ENCODE measurements around the gene RPRD1B.

Gene RPRD1B

GRCh38 chr20:38036366-38036765 lies 2.8 kb downstream of the RPRD1B start:
- no peak for DNase-seq (ENCODE audit: low spot score)

GRCh38 chr20:38040276-38040675 lies 6.7 kb downstream of the RPRD1B start:
- no peak for DNase-seq (ENCODE audit: low spot score)

- no peak for DNase-seq (ENCODE audit: low spot score)
Observed at GRCh38 chr20:38043512-38044300, 10.2 kb downstream of the RPRD1B start.

DNA sequence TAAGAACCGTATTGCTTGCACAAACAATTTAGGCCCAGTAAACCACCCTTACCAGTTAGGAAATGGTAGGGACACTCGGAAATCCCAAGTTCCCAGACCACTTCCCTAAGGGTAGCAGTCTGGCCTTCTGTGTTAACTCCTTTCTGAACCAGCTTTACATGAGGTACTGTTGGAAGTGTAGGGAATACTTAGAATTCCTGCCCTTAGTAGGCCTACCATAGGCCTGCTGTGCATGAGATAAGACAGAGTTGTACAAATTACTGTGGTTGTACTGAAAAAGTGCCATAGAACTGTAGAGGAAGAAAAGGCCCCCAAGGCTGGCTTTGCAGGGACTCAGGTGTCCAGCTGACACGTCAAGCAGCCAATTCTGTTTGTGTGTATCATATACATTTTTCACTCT lies 11.1 kb downstream of the RPRD1B start:
- no peak for DNase-seq (ENCODE audit: low spot score)

GRCh38 chr20:38046572-38046971 lies 13.0 kb downstream of the RPRD1B start:
- no peak for DNase-seq (ENCODE audit: low spot score)

DNA sequence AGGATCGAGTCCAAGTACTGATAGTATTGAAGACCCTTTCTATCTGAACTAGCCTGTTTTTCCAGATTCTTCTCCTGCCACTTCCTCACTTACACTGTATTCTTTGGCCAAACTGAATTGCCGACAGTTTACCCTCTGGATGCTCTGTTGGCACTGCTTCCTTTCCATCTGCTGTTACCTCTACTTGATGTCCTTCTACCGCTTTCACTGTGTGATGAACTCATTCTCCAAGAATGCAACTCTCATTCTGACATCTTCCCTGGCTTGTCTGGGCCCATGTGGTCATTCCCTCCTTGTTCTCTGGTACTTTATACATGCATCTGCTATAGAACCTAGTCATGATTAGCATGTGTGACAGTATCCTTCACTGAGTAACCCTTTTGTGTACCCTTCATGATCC lies 16.3 kb downstream of the RPRD1B start:
- no peak for DNase-seq (ENCODE audit: low spot score)

DNA sequence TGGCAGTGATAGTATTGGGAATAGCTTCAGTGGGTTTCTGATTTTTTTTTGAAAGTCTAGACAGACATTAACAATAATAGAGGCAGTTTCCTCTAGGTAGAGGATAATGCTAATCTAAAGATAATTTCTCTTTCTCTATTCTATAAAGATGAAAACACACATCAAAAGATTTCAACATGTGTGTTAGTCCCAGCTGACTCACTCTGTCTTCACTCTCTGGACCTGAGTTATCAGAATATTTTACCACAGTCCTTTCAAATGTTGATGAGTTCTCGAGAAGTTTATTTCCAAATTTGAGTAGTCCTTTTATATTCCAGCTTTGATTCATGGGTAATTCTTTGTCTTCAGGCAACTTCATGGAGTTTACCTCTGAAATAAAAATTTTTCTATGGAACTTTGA lies 17.1 kb downstream of the RPRD1B start:
- no peak for DNase-seq (ENCODE audit: low spot score)

- no peak for DNase-seq (ENCODE audit: low spot score)
Observed at GRCh38 chr20:38052870-38053269, 19.3 kb downstream of the RPRD1B start.

DNA sequence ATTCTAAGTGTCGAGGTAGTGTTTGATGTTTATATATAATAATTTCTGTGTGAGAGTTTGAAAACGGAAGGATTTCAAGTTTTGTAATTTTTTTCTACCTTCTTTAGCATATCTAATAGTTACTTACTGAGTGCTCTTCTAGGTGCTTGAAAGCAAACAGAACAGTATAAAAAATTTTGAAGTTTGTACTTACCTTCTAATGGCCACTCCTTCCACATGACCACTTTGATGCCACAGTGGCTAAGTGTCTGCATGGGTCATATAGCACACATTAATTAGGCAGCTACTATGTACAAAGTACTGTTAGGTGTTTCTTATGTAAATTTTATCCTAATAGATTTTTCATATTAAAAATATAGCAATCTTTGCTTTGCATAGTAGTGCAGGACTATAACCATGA lies 21.1 kb downstream of the RPRD1B start:
- DNase-seq (ENCODE audit: low spot score), result no peak

DNA sequence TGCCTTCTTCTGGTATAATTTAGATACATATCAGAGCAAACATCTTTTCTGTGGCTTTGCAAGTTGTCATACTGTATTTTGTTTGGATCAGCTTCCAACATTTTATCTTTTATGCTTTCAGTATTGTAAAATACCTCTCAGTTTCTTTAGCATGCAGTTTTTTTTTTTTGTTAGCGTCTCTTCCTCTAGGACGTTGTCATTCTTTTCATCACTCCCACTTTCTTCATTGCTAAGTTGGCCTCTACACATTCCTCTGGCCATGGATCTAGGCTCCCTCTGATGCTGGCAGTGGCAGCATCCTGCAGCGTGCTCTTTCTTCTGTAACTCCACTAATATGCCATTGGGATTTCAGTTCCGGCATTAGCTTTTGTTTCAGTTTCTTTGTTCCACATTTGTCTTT lies 21.7 kb downstream of the RPRD1B start:
- DNase-seq (ENCODE audit: low spot score), result no peak

GRCh38 chr20:38055848-38056247 lies 22.3 kb downstream of the RPRD1B start:
- no peak for DNase-seq (ENCODE audit: low spot score)

- peak; percentile 85 for DNase-seq (ENCODE audit: low spot score)
Observed at GRCh38 chr20:38057351-38057972, 23.9 kb downstream of the RPRD1B start.

- no peak for DNase-seq (ENCODE audit: low spot score)
Observed at GRCh38 chr20:38059832-38060231, 26.3 kb downstream of the RPRD1B start.

GRCh38 chr20:38060536-38060935 lies 27.0 kb downstream of the RPRD1B start:
- DNase-seq (ENCODE audit: low spot score), result no peak

DNA sequence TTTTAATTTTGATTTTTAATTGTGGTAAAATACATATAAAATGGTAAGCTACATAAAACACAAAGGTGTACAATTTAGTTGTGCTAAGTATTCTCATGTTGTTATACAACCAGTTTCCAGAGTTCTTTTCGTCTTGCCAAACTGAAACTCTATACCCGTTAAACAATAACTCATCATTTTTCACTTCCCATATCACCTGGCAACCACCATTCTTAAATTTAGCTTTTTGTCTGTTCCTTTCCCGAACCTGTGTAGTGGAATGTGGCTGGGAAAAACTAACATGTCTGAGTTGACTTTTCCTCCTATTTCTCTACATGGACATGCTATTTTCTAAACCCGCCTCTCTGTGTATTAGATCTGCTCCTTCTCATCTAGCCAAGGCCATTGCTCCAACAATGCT lies 27.6 kb downstream of the RPRD1B start:
- no peak for DNase-seq (ENCODE audit: low spot score)

DNA sequence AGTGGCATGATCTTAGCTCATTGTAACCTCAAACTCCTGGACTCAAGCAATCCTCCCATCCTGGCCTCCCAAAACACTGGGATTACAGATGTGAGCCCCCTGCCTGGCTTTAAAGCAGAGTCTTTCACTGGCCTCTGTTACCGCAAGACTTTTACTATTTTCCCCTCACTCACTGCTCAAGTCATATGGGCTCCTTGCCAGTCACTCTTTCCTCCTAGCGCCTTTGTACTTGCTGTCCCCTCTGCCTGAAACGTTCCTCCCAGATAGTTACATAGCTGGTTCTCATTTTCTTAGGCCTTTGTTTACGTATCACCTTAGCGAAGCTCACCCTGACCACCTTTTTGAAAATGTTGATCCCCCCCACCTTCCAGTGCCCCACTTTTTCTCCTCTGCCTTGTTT lies 29.3 kb downstream of the RPRD1B start:
- no peak for DNase-seq (ENCODE audit: low spot score)

DNA sequence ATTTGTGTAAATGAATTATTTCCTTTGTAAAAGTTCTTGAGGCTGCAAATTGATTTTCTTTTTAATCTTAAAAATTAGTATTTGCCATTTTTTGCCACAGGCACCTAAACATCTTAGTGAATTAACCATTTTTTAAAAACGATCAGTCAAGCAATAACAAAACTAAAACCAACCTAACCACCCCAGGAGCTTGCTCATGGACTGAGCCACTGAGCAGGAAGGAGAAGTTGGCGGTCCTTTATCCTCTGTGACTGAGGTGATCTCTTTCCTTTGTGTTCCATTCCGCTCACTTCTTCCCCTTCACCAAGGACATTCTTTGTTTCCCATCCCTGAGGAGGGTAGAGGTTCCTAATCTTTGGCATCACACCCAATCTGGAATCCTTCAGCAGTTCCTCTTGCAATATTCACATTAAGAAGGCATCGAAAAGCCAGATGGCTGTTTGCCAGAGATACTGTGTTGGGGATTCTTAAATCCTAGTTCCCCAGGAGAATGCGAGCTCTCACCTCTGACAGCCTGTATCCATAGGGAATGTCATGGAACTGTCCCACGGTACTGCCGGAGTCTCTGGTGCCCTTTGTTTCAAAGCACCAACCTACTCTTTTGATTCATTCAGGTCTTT lies 30.5 kb downstream of the RPRD1B start:
- DNase-seq (ENCODE audit: low spot score), result no peak

DNA sequence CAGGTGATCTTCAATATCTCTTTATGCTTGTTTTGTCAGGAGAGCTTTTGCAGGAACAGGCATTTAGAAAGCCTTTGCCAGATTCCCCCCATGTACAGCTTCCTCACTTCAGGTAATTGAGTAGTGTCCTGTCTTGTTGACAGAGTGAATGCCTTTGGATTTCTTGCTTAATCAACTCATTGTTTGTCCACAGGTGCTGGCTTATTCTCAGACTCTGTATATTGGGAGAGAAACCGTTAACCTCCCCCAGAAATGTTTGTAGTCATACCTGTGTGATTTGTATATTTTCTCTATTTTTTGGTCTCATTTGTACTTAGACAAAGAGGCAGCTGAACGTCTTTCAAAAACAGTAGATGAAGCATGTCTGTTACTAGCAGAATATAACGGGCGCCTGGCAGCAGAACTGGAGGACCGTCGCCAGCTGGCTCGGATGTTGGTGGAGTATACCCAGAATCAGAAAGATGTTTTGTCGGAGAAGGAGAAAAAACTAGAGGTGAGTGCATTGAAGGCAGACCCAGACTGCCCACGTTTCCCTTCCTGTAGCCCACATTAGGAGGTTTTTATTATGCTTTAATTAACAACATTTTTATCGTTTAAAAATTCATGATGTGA lies 32.3 kb downstream of the RPRD1B start:
- no peak for DNase-seq (ENCODE audit: low spot score)

DNA sequence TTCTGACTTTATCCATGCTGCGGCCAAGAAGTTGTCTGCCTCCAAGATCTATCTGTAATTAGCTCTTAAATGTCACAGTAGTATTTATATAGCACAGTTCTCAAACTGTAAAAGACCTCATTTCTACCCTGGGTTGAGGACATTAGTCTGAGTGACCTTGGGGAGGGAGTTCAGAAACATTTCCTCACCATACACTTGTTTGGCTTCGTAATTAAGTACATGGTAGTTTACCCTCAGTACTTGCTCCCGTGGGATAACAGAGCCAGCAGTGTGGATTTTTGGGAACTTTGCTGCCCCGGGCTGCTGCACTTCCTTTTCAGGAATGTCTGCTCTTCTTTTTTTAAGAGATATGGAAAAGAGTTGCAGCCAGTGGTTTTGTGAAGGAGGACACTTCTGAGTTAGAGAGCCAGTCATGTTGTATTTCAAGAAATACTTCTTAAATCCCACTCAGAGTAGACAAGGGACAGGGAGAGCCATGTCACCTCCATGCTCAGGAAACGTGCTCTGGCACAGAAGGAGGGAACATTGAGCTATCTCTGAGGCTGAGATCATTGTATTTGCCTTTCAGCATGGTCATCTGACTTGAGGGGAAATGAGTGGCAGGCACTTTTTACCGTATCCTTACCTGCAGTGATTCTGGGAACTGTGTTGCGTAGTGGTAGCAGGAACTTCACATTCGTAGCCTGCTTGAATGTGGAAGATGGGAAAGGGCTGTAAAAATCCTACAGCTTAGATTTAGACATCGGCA lies 33.6 kb downstream of the RPRD1B start:
- no peak for DNase-seq (ENCODE audit: low spot score)

DNA sequence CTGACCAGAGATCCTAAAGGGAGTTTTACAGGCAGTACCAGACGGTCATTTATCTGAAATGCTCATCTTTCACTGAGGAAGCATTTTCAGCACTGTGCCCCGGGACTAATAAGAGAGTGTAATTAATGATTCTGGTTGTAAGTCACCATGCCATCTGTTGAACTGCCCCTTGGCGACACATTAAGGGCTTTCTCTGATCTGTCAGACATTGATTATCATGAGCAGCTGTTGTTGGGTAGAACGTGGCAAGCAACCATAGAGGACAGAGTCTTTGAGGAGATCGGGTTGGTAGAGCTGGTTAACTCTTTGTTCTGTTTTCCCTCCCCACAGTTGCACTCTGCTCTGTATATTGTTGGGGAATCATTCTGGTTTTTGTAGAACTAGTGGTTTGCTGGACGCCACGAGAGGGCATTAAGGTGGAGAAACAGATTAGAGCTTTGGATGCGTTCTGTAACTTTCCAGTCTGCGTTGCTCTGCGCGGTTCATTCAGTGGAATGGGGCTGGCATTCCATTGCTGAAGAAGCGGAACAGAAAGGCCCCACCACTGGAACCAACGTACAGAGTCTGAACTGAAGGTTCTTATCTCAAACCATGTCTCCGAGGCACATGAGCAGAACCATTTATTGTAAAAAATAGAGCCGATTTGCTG lies 34.3 kb downstream of the RPRD1B start:
- DNase-seq (ENCODE audit: low spot score), result peak; percentile 49

DNA sequence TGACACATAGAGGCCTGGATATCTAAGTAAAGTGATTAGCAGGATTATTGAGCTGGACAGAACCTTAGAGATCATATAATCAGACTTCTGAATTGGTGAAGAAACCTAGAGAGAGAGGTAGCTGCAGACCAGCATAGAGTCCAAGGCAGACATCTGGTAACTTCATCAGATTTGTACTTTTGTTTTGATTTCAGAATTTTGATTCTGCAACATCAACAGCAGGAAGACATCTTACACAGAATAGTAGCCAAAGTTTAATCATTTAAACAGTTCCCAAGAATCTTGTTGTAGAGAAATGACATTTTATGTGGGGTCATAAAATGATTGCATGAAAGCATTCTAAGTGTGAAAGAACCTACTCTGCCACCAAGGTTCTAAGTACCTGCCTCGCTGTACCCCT lies 39.4 kb downstream of the RPRD1B start:
- no peak for DNase-seq (ENCODE audit: low spot score)
